Keratinocyte (primary cell): ENCODE results near the gene THRB. TPM values are rescaled to one million over a fixed set of nuclear protein-coding genes. Genes with fewer than 3 reads are reported as not detected.

Experiments used
- DNase-seq: peaks from one replicate; pipeline ENCODE4 v3.0.0-alpha.2; 2011; ENCODE audit warnings: low read depth, missing footprints, low spot score
- FAIRE-seq: peaks from 2 replicates; lab custom pipeline; 2011; peaks lifted over from hg19 to GRCh38; lab: Jason Lieb, UNC
- H2AFZ ChIP-seq: 2 replicates; pipeline ENCODE4 v1.6.0; 2012; ENCODE audit warnings: low read length, control low read depth, inconsistent platforms; ENCODE audit not compliant: control insufficient read depth
- H3K27ac ChIP-seq: 2 replicates; pipeline ENCODE4 v1.5.1; 2011; ENCODE audit warnings: low read length; ENCODE audit not compliant: control insufficient read depth, insufficient read depth
- H3K27me3 ChIP-seq: 3 replicates; pipeline ENCODE4 v1.6.0; 2011; ENCODE audit warnings: low read length; ENCODE audit not compliant: control insufficient read depth, insufficient read depth; ENCODE audit errors: extremely low read depth
- H3K36me3 ChIP-seq, 2 experiments: 2 replicates in 1 of 2; 3 replicates in 1 of 2; pipeline ENCODE4 v1.5.1; 2011; ENCODE audit warnings: low read length in 2 of 2, mild to moderate bottlenecking in 1 of 2; ENCODE audit not compliant: control insufficient read depth in 2 of 2, insufficient read depth in 2 of 2; ENCODE audit errors: extremely low read depth in 1 of 2
- H3K4me1 ChIP-seq: 3 replicates; pipeline ENCODE4 v1.5.1; 2011; ENCODE audit warnings: low read length; ENCODE audit not compliant: control insufficient read depth, insufficient read depth; ENCODE audit errors: extremely low read depth
- H3K4me2 ChIP-seq: 3 replicates; pipeline ENCODE4 v1.6.0; 2011; ENCODE audit warnings: low read depth, low read length; ENCODE audit not compliant: control insufficient read depth, insufficient read depth; ENCODE audit errors: extremely low read depth
- H3K4me3 ChIP-seq, 3 experiments: fragments of 200-600 bp in 1 of 3; sonication (generic) in 1 of 3; 2 replicates in 2 of 3; 3 replicates in 1 of 3; pipeline ENCODE4 v1.5.1; 2011 to 2016; ENCODE audit warnings: low read length in 3 of 3, mild to moderate bottlenecking in 3 of 3, control low read depth in 2 of 3, inconsistent platforms in 1 of 3, low read depth in 1 of 3, mixed read lengths in 1 of 3, mixed run types in 1 of 3, moderate library complexity in 1 of 3; ENCODE audit not compliant: control insufficient read depth in 2 of 3, insufficient read depth in 2 of 3; ENCODE audit errors: extremely low read depth in 1 of 3
- H3K79me2 ChIP-seq: 2 replicates; pipeline ENCODE4 v1.6.0; 2012; ENCODE audit warnings: low read length; ENCODE audit not compliant: control insufficient read depth, insufficient read depth
- H3K9ac ChIP-seq: 3 replicates; pipeline ENCODE4 v1.6.0; 2011; ENCODE audit warnings: low read length; ENCODE audit not compliant: control insufficient read depth, insufficient read depth; ENCODE audit errors: extremely low read depth
- H3K9me1 ChIP-seq: 3 replicates; pipeline ENCODE4 v1.6.0; 2011; ENCODE audit warnings: low read length; ENCODE audit not compliant: control insufficient read depth, insufficient read depth; ENCODE audit errors: extremely low read depth
- H3K9me3 ChIP-seq: 2 replicates; pipeline ENCODE4 v1.5.1; 2012; ENCODE audit warnings: low read depth, low read length; ENCODE audit not compliant: control insufficient read depth
- H4K20me1 ChIP-seq: 3 replicates; pipeline ENCODE4 v1.6.0; 2011; ENCODE audit warnings: low read length; ENCODE audit not compliant: control insufficient read depth, insufficient read depth; ENCODE audit errors: extremely low read depth
- EZH2 ChIP-seq: IDR thresholded peaks from one replicate; pipeline ENCODE4 v1.6.1; 2012; ENCODE audit warnings: inconsistent platforms, mild to moderate bottlenecking, low read length, moderate library complexity
- dilution Hi-C: fragments of 300-500 bp; cut with MboI; formaldehyde crosslinking; loops from one replicate; pipeline ENCODE4 v1.7.0; 2020; ENCODE audit warnings: low sequenced_read_pairs; ENCODE audit not compliant: extremely low pct_ligation_motif_present
- polyA plus RNA-seq, 5 experiments: library from polyadenylated mRNA; depleted of rRNA in 3 of 5; stranded (reverse) in 3 of 5; stranded (forward) in 1 of 5; unstranded in 1 of 5; fragments of >200 nt; gene quantifications; 1 replicate in 1 of 5; 2 replicates in 3 of 5; 3 replicates in 1 of 5; pipeline versions ENCODE4 v1.2.1 to v1.2.3, GENCODE V29; 2011 to 2012; ENCODE audit warnings: missing spikeins in 2 of 5, low read depth in 1 of 5, low replicate concordance in 1 of 5
- TF ChIP-seq, protein P1 (sequence below), 3 experiments: IDR thresholded peaks in 1 of 3; conservative IDR thresholded peaks in 1 of 3; optimal IDR thresholded peaks in 1 of 3; 2 replicates in 2 of 3; 3 replicates in 1 of 3; pipeline versions ENCODE3 to v1.5.1; 2011; ENCODE audit warnings: low read length in 3 of 3, mild to moderate bottlenecking in 3 of 3, moderate library complexity in 2 of 3, control low read depth in 1 of 3, inconsistent platforms in 1 of 3; ENCODE audit not compliant: insufficient read depth in 2 of 3; ENCODE audit errors: extremely low read depth in 1 of 3

Gene THRB
- polyA plus RNA-seq, 1 donor (not counting 4 experiments of a cell fraction or from before 2014, with no cell fraction given): 2.6 TPM

DNA sequence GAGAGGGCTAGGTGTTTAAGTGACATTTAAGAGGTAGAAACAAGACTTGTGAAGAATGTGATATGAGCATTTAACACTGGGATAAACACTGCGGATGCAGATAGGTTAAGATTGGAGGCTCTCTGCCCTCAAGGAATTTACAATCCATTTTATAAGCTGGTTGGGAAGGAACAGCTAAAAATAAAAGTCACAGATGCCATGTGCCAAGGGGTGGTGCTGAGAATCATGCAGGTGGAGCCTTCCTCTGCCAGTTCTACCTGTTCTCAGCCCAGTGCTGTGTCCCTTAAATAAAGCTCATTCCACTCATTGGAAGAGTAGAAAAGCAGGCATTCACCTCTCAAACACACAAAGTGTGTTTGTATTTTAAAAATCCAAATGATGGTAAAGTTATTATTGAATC lies 261.9 kb downstream of the THRB start:
- H3K9me1 ChIP-seq: no peaks in the 10 kb centered on the region
- FAIRE-seq (no peak), DNase-seq (no peak)
- peaks cover 15% of the 10 kb centered on the region for H3K4me1 ChIP-seq
- no peak overlapping the region for H2AFZ ChIP-seq
- H4K20me1 ChIP-seq: no peaks in the 10 kb centered on the region
- no peaks in the 10 kb centered on the region for H3K27me3 ChIP-seq
- no peak overlapping the region for H3K4me2 ChIP-seq
- TF ChIP-seq, protein P1, sequence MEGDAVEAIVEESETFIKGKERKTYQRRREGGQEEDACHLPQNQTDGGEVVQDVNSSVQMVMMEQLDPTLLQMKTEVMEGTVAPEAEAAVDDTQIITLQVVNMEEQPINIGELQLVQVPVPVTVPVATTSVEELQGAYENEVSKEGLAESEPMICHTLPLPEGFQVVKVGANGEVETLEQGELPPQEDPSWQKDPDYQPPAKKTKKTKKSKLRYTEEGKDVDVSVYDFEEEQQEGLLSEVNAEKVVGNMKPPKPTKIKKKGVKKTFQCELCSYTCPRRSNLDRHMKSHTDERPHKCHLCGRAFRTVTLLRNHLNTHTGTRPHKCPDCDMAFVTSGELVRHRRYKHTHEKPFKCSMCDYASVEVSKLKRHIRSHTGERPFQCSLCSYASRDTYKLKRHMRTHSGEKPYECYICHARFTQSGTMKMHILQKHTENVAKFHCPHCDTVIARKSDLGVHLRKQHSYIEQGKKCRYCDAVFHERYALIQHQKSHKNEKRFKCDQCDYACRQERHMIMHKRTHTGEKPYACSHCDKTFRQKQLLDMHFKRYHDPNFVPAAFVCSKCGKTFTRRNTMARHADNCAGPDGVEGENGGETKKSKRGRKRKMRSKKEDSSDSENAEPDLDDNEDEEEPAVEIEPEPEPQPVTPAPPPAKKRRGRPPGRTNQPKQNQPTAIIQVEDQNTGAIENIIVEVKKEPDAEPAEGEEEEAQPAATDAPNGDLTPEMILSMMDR (optimal IDR thresholded peaks at IDR 0.05 in 1 of 3, IDR thresholded peaks at IDR 0.05 in 1 of 3, conservative IDR thresholded peaks at IDR 0.05 in 1 of 3; ENCODE audit: extremely low read depth in 1 of 3, insufficient read depth in 2 of 3, low read length in 3 of 3): no peak
- TF ChIP-seq EZH2: no peak
- H3K4me3 ChIP-seq: no peak overlapping the region
- no peaks in the 10 kb centered on the region for H3K9me3 ChIP-seq
- H3K79me2 ChIP-seq: no peaks in the 10 kb centered on the region
- dilution Hi-C loops: no loop called here
- no peaks in the 10 kb centered on the region for H3K36me3 ChIP-seq
- no peak overlapping the region for H3K27ac ChIP-seq
- no peak overlapping the region for H3K9ac ChIP-seq

DNA sequence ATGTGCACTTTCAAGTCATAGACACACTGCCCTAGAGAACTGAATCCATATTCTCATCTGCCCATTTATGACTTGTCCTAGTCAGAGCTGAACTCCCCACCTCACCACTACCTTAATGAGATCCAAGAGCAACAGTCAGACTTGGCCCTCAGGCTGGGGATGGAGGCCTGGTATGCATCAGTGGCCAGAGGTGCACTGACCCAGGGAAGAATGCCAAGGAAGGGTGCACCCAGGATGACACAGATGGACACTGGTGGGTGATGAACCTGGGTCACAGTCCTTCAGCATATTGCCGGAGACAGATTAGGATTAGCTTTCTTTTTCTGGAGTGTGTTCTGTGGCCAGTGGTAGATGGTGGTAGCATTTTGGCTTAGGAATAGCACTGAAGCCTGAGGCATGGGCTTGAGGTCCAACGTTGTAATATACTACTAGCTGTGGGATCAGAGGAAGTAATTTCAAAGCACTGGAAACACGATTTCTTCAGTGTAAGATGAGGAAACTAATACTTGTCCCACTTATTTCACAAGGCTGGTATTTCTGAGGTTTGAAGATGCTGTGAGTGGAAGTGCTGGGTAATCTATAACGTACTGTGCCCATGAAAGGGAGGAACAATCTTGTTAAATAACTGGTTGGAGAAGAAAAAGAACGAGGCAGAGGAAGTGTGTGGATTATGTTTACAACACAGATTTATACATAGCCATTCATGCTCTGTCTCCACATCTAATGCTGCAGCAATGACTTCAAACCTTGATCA lies 265.0 kb downstream of the THRB start:
- Histone ChIP-seq H3K4me2 (no peak overlapping the region), H3K79me2 (no peaks in the 10 kb centered on the region), H3K4me3 (no peak overlapping the region), H3K27me3 (no peaks in the 10 kb centered on the region), H2AFZ (no peak overlapping the region), H4K20me1 (no peaks in the 10 kb centered on the region), H3K9ac (no peak overlapping the region), H3K36me3 (no peaks in the 10 kb centered on the region), H3K4me1 (no peaks in the 10 kb centered on the region), H3K9me1 (no peaks in the 10 kb centered on the region), H3K27ac (no peak overlapping the region), H3K9me3 (no peaks in the 10 kb centered on the region)
- FAIRE-seq (no peak), DNase-seq (no peak)
- TF ChIP-seq, protein P1 (optimal IDR thresholded peaks at IDR 0.05 in 1 of 3, IDR thresholded peaks at IDR 0.05 in 1 of 3, conservative IDR thresholded peaks at IDR 0.05 in 1 of 3; ENCODE audit: extremely low read depth in 1 of 3, insufficient read depth in 2 of 3, low read length in 3 of 3): no peak
- TF ChIP-seq EZH2: no peak
- dilution Hi-C loops: no loop called here
